NCI-H748 treated with DMSO at 0.1 percent for 48 hours (cell line): ENCODE results near the gene ZFX.
"Not testable (repeated sequence)": the region's sequence is repeated elsewhere in the genome, so short reads cannot be mapped to it uniquely, and the experiment has no call there.

Experiments
- DNase-seq: peaks from one replicate; lab custom pipeline; 2025; lab: John Stamatoyannopoulos, UW

Gene ZFX

GRCh38 chrX:24149351-24150050 is at the start of gene ZFX:
TSS of gene ZFX (plus strand) at chrX:24149729. CDS start at chrX:24172743, 23,014 bp downstream.
- no peak for DNase-seq

GRCh38 chrX:24100713-24101112 is 48.8 kb upstream of the ZFX start:
- no peak for DNase-seq

- DNase-seq: no peak
These were observed 39.5 kb upstream of the ZFX start for GRCh38 chrX:24110069-24110468.

GRCh38 chrX:24113181-24113580 is 36.3 kb upstream of the ZFX start:
- DNase-seq: no peak

GRCh38 chrX:24117258-24117657 is 32.3 kb upstream of the ZFX start:
- no peak for DNase-seq

- DNase-seq: no peak
These were observed 25.2 kb upstream of the ZFX start for GRCh38 chrX:24124244-24124799.

GRCh38 chrX:24125028-24125612 is 24.4 kb upstream of the ZFX start:
- no peak for DNase-seq

- DNase-seq: no peak
These were observed 18.1 kb upstream of the ZFX start for GRCh38 chrX:24131476-24131875.

- DNase-seq: no peak
These were observed 16.2 kb upstream of the ZFX start for GRCh38 chrX:24133312-24133711.

- not testable (repeated sequence) for DNase-seq
These were observed 13.8 kb upstream of the ZFX start for GRCh38 chrX:24135768-24136167.

- no peak for DNase-seq
These were observed 12.3 kb upstream of the ZFX start for GRCh38 chrX:24137192-24137591.

- not testable (repeated sequence) for DNase-seq
These were observed 5.5 kb upstream of the ZFX start for GRCh38 chrX:24143982-24144381.

GRCh38 chrX:24144528-24144927 is 5.0 kb upstream of the ZFX start:
- DNase-seq: no peak

GRCh38 chrX:24145303-24146186 is 4.0 kb upstream of the ZFX start:
- no peak for DNase-seq

GRCh38 chrX:24146283-24146949 is 3.1 kb upstream of the ZFX start:
- DNase-seq: no peak

GRCh38 chrX:24147165-24147564 is 2.4 kb upstream of the ZFX start:
- DNase-seq: no peak

- no peak for DNase-seq
These were observed 1.4 kb upstream of the ZFX start for GRCh38 chrX:24148121-24148520.

- no peak for DNase-seq
These were observed 786 bp upstream of the ZFX start for GRCh38 chrX:24148535-24149350.

GRCh38 chrX:24150051-24150790 is 692 bp downstream of the ZFX start:
- DNase-seq: peak; percentile 50

GRCh38 chrX:24150898-24151297 is 1.4 kb downstream of the ZFX start:
- no peak for DNase-seq
